ENCODE results near the gene NPY5R. TPM values are rescaled to one million over a fixed set of nuclear protein-coding genes. Genes with fewer than 3 reads are reported as not detected.

Gene NPY5R
- total and polyA plus RNA-seq, 2 of the 4 experiments (the other 2 are of a cell fraction) = not detected

DNA sequence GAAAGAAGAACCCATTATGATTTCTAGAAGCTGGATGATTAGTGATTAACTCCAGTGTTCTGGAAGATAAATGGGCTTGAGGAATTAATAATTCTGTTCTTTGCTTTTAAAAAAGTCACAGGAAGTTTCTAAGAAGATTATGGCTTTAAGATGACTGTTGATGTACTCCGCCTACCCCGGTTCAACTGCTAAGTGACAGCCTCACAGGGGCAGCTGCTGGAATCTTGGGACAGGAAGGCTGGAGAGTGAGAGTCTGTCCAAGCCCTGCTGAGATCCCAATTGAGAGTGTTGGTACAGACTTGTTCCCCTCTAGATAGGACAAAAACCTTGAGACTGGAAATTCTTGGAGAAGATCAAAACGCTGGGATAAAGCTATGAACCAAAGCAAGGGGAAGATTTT is 48.6 kb upstream of the NPY5R start:
- Histone ChIP-seq H3K4me2 (ENCODE audit: low read depth, low read length) (no peak overlapping the region), H2BK5ac (ENCODE audit: low read depth, low read length, poor library complexity, severe bottlenecking) (no peak overlapping the region), H4K8ac (ENCODE audit: low read depth in 2 of 2, low read length in 2 of 2) (no peak overlapping the region), H2AFZ (replicated peaks; ENCODE audit: low read length, poor library complexity) (no peak overlapping the region), H4K5ac (ENCODE audit: low read depth, low read length) (no peak overlapping the region), H3K9ac (ENCODE audit: low read depth, low read length) (no peak overlapping the region), H2BK20ac (ENCODE audit: low read depth, low read length) (no peak overlapping the region), H2AK5ac (ENCODE audit: low read depth, low read length) (no peak overlapping the region), H3K23ac (ENCODE audit: low read depth, low read length) (no peak overlapping the region), H3K9me1 (ENCODE audit: insufficient read depth, low read length) (no peaks in the 10 kb centered on the region), H3K27ac (ENCODE audit: insufficient read depth, low read length) (no peak overlapping the region), H3K18ac (ENCODE audit: low read depth, low read length) (no peak overlapping the region), H3K56ac (ENCODE audit: extremely low read depth, insufficient read depth, low read length) (no peak overlapping the region), H3K36me3 (ENCODE audit: control insufficient read depth, insufficient read depth, low read length) (no peaks in the 10 kb centered on the region), H3K27me3 (ENCODE audit: control insufficient read depth, insufficient read depth, low read length) (no peaks in the 10 kb centered on the region), H4K91ac (ENCODE audit: insufficient read depth, low read depth, low read length) (no peak overlapping the region), H3K4me3 (ENCODE audit: insufficient read depth, low read depth, low read length) (no peak overlapping the region), H2BK15ac (ENCODE audit: low read depth, low read length) (no peak overlapping the region), H2BK120ac (ENCODE audit: low read depth, low read length) (no peak overlapping the region), H3K14ac (replicated peaks; ENCODE audit: low read depth, low read length) (no peak overlapping the region), H3K79me1 (ENCODE audit: low read depth in 1 of 2, low read length in 2 of 2) (no peaks in the 10 kb centered on the region), H3K9me3 (ENCODE audit: control insufficient read depth, insufficient read depth, low read length) (no peaks in the 10 kb centered on the region), H4K20me1 (ENCODE audit: insufficient read depth, low read length) (no peaks in the 10 kb centered on the region), H3K4ac (ENCODE audit: low read depth, low read length) (no peak overlapping the region), H2AK9ac (replicated peaks; ENCODE audit: low read depth, low read length, poor library complexity) (no peak overlapping the region), H3K4me1 (ENCODE audit: control insufficient read depth, insufficient read depth, low read length) (no peaks in the 10 kb centered on the region)
- ATAC-seq (ENCODE audit: low read depth) (no peak), DNase-seq (no peak)
- TF ChIP-seq, protein P1, sequence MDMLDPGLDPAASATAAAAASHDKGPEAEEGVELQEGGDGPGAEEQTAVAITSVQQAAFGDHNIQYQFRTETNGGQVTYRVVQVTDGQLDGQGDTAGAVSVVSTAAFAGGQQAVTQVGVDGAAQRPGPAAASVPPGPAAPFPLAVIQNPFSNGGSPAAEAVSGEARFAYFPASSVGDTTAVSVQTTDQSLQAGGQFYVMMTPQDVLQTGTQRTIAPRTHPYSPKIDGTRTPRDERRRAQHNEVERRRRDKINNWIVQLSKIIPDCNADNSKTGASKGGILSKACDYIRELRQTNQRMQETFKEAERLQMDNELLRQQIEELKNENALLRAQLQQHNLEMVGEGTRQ (IDR thresholded peaks at IDR 0.05; ENCODE audit: low read depth, low read length) = no peak
- no peak for TF ChIP-seq MAFK (IDR thresholded peaks at IDR 0.05; ENCODE audit: low read depth, low read length)
- TF ChIP-seq MXI1 (IDR thresholded peaks at IDR 0.05; ENCODE audit: borderline replicate concordance, low read depth, low read length) = no peak
- TF ChIP-seq CEBPB (IDR thresholded peaks at IDR 0.05; ENCODE audit: low read depth, low read length) = no peak
- TF ChIP-seq FOS (IDR thresholded peaks at IDR 0.05; ENCODE audit: low read depth, low read length) = no peak
- TF ChIP-seq, protein P2, sequence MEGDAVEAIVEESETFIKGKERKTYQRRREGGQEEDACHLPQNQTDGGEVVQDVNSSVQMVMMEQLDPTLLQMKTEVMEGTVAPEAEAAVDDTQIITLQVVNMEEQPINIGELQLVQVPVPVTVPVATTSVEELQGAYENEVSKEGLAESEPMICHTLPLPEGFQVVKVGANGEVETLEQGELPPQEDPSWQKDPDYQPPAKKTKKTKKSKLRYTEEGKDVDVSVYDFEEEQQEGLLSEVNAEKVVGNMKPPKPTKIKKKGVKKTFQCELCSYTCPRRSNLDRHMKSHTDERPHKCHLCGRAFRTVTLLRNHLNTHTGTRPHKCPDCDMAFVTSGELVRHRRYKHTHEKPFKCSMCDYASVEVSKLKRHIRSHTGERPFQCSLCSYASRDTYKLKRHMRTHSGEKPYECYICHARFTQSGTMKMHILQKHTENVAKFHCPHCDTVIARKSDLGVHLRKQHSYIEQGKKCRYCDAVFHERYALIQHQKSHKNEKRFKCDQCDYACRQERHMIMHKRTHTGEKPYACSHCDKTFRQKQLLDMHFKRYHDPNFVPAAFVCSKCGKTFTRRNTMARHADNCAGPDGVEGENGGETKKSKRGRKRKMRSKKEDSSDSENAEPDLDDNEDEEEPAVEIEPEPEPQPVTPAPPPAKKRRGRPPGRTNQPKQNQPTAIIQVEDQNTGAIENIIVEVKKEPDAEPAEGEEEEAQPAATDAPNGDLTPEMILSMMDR (conservative IDR thresholded peaks at IDR 0.05; ENCODE audit: low read depth, low read length) = no peak
- dilution Hi-C loops (cut with HindIII; ENCODE audit: low sequenced_read_pairs, unreplicated experiment) = no loop called here
- no TSS peak for BruUV-seq (replicated peaks)
- in situ Hi-C loops (cut with MboI; ENCODE audit: low sequenced_read_pairs) = no loop called here
- ChIA-PET POLR2A (ENCODE audit: unreplicated experiment) (no interaction called here), CTCF (no interaction called here)
- intact Hi-C loops (cut with micrococcal nuclease) = no loop called here
- WGBS, 2 experiments (ENCODE audit: extremely low coverage in 2 of 2, insufficient read length in 1 of 2) = no CpG with 5 or more reads among the region's 3 CpGs

Measured in IMR-90 (cell line).